GM21390 (cell line): ENCODE measurements around the gene RAP1A.
"Not testable (repeated sequence)": the region's sequence is repeated elsewhere in the genome, so short reads cannot be mapped to it uniquely, and the experiment has no call there.

ENCODE experiments used
- ATAC-seq: cut with Tn5 transposase; IDR thresholded peaks from one replicate; pipeline ENCODE4 v1.9.1; 2021; ENCODE audit not compliant: unreplicated experiment

RAP1A gene

GRCh38 chr1:111660204-111661150, 40.9 kb downstream of the RAP1A start:
- ATAC-seq = no peak

DNA sequence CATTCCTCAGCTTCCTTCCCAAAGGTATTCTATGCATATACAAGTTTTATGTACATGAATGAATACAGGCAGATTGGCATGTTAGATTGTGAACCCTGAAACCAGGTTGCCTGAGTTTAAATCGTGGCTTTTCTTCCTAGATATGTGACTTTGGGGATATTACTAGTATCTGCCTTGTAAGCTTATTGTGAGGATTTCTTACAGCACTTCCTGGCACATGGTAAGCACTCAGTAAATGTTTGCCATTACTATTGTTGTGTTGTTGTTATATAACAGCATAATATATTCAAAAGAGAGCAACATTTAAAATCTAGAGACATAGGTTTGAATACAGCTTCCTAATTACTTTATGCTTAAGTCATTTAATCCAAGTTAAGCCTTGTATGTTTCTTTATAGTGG, 45.1 kb downstream of the RAP1A start:
- no peak for ATAC-seq

- no peak for ATAC-seq
These were observed 45.9 kb downstream of the RAP1A start for GRCh38 chr1:111665497-111665896.

- no peak for ATAC-seq
These were observed 47.2 kb downstream of the RAP1A start for GRCh38 chr1:111666828-111667227.

DNA sequence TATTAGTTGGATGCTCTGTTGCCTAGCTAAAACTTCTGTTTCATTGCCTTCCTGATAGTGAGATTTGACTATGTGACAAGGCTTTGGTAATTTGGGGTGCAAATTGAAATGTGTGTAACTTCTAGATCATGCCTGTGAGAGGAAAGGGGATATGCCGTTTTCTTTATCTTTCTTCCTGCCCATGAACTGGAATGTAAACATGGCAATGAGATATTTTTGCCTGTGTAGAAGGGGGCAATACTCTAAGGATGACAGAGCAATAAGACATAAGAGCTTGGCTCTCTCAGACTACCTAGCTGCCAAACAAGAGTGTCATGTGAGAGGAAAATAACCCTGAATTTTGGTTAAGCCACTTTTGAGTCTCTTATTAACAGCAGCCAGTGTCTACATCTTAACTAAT, 49.7 kb downstream of the RAP1A start:
- no peak for ATAC-seq

DNA sequence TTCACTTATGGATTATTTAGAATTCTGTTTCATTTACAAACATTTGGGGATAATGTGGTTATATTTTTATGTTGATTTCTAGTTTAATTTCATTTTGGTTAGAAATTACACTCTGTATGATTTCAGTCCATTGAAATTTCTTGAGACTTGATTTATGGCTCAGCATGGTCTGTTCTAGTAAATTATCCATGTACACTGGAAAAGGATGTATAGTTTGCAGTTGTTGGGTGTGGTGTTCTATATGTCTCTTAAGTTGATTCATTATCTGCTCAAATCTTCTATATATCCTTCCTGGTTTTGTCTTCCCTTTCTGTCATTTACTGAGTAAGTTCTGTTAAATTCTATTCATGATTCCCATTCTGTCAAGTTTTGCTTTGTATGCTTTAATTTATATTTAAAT, 52.3 kb downstream of the RAP1A start:
- ATAC-seq = no peak

DNA sequence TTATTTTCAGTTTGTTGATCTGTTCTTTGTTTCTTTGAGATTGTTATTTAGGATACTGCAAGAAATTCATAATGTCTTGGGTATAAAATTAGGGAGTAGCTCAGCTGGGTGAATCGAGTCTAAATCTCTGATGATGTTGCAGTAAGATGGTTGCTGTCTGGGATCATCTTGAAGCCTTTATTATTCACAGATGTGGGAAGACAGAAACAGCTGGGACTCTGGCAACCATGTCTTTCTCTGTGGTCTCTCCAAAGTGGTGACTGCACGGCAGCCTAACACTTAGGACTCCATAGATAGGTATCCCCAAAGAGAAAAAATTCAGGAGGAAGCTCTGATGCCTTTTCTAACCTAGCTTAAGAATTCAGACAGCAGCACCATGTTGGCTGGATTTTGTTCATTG, 52.7 kb downstream of the RAP1A start:
- no peak for ATAC-seq

DNA sequence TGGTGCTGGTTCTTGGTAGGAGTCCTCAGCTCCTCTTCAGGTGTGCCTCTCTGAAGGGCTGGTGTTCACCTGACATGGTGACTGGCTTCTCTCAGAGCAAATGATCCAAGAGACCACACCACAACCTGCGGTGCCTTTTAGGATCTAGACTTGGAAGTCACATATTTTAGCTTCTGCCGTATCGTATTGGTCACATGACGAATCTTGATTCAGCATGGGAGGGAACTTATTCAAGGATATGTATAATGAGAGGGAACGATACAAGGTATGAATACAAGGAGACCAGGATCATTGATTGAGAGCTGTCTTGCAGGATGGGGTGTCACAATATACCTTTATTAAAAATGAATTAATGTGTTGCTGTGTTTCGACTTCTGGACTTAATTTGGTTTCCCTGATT, 58.0 kb downstream of the RAP1A start:
- no peak for ATAC-seq

DNA sequence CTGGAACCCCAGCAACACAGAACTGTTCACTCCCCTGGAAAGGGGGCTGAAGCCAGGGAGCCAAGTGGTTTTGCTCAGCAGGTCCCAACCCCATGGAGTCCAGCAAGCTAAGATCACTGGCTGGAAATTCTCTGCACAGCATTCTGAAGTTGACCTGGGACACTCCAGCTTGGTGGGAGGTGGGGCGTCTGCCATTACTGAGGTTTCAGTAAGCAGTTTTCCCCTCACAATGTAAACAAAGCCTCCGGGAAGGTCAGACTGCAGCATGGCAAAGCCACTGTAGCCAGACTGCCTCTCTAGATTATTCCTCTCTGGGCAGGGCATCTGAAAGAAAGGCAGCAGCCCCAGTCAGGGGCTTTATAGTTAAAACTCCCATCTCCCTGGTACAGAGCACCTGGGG, 60.0 kb downstream of the RAP1A start:
- no peak for ATAC-seq

DNA sequence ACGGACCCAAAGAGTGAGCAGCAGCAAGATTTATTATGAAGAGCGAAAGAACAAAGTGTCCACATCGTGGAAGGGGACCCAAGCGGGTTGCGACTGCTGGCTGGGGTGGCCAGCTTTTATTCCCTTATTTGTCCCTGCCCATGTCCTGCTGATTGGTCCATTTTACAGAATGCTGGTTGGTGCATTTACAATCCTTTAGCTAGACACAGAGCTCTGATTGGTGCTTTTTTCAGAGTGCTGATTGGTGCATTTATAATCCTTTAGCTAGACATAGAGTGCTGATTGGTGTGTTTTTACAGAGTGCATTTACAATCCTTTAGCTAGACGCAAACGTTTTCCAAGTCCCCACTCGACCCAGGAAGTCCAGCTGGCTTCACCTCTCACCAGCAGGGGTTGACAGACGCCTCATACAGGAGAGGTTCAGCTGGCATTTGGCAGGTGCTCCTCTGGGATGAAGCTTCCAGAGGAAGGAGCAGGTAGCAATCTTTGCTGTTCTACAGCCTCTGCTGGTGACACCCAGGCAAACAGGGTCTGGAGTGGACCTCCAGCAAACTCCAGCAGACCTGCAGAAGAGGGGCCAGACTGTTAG, 60.7 kb downstream of the RAP1A start:
- ATAC-seq = not testable (repeated sequence)

DNA sequence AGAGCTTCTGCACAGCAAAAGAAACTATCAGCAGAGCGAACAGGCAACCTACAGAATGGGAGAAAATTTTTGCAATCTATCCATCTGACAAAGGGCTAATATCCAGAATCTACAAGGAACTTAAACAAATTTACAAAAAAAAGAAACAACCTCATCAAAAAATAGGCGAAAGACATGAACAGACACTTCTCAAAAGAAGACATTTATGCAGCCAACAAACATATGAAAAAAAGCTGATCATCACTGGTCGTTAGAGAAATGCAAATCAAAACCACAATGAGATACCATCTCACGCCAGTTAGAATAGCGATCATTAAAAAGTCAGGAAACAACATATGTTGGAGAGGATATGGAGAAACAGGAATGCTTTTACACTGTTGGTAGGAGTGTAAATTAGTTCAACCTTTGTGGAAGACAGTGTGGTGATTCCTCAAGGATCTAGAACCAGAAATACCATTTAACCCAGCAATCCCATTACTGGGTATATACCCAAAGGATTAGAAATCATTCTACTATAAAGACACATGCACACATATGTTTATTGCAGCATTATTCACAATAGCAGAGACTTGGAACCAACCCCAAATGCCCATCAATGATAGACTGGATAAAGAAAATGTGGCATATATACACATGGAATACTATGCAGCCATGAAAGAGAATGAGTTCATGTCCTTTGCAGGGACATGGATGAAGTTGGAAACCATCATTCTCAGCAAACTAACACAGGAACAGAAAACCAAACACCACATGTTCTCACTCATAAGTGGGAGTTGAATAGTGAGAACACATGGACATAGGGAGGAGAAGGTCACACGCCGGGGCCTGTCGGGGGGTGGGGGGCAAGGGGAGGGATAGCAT, 65.9 kb downstream of the RAP1A start:
- not testable (repeated sequence) for ATAC-seq

- no peak for ATAC-seq
These were observed 70.7 kb downstream of the RAP1A start for GRCh38 chr1:111690306-111690617.

DNA sequence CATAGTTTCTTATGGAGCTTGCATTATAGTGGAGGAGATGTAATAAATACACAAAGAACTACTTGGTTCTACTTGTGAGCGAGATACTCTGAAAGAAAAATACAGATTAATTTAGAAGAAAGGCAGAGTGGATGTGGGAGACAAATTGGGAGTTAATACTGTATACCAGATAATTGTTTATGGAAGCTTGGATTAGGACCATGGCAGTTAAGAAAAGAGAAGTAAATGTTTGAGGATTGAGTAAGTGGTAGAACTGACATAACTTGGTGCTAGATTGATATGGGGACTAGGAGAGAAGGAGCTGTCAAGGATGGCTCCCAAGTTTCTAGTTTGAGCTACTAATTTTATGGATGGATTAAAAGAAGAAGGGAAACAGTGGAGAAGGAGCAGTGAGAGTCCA, 72.3 kb downstream of the RAP1A start:
- no peak for ATAC-seq

DNA sequence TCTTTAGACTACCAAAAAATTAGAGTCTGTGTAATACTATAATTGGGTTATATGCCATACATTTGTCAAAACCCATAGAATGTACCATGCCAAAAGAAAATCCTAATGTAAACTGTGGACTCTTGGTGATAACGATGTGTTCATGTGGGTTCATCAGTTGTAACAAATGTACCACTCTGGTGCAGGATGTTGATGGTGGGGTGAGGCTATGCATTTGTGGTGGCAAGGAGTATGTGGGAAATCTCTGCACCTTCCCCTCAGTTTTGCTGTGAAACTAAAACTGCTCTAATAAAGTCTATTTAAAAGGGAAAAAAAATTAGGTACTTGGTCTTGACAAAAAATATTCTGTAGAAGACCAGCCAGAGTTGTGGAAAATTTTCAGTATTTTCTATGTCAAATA, 76.2 kb downstream of the RAP1A start:
- ATAC-seq = no peak

- ATAC-seq = no peak
These were observed 76.7 kb downstream of the RAP1A start for GRCh38 chr1:111696330-111696729.

GRCh38 chr1:111699268-111699667, 79.7 kb downstream of the RAP1A start:
- ATAC-seq = no peak

DNA sequence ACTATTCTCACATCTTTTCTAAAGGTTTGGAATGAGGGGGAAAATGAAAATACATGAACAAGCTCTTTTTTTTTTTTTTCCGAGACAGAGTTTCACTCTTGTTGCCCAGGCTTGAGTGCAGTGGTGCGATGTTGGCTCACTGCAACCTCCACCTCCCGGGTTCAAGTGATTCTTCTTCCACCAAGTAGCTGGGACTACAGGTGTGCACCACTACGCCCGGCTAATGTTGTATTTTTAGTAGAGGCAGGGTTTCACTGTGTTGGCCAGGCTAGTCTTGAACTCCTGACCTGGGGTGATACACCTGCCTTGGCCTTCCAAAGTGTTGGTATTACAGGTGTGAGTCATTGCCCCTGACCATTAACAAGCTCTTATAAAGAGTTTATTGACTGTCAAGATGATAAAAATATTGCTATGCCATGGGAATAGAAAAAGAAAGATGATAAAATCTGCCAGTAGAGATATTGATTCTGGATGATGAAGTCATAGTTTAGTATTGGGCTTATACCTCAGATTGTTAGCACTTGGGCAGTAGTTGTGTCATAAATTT, 83.0 kb downstream of the RAP1A start:
- ATAC-seq = no peak

- ATAC-seq = no peak
These were observed 84.7 kb downstream of the RAP1A start for GRCh38 chr1:111704240-111704639.

DNA sequence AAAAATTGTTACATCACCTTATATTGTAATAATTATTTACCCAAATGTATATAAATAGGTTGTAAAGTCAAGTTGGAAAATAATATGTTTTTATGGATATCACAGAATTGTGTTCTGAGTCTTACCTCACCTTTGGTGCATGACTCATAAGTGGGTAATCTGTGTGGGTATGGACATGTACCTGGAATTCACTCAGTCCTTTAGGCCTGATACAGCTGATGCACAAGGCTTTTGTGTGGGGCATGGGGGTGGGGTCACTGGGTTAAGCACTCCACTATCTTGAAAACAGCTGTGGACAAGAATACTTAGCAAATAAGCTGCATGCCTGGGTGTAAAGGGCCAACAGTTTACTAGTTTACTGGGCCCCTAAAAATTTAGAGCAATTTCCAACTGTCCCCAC, 85.2 kb downstream of the RAP1A start:
- ATAC-seq = no peak

DNA sequence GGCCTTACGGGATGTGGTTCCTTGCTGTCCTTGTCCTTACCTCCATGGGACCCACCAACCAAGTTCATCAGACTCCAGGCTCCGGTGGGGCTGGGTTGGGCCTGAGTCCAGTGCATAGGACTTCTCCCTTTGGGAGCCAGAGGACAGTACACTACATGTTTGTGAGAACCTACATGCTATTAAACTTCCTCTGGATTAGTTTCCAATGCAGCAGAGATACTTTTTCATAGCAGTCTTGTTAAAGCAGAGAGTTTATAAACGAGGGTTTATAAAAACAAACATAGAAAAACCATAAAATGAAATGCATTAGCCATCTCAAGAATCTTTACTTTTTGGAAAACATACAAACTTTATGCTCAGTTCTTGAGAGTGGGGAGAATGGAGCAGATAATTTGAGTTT, 86.3 kb downstream of the RAP1A start:
- ATAC-seq = no peak

DNA sequence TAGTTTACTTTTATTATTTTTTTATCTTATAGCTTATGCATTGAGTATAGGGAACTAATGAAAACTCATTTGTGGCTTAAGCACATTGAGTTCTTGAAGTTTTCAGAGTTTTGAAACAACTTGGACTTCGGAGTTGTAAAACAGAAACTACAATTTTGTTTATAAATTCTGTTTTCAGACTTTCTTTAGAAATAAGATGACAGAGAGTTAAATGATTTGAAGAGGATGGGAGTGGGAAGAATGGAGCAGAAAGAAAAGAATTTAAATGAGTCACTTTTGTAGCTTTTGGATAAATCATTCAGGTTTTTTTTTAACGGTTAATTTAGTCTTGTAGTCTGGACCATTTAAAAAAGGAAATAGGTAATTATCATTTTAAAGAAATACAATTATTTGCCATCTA, 87.3 kb downstream of the RAP1A start:
- no peak for ATAC-seq

DNA sequence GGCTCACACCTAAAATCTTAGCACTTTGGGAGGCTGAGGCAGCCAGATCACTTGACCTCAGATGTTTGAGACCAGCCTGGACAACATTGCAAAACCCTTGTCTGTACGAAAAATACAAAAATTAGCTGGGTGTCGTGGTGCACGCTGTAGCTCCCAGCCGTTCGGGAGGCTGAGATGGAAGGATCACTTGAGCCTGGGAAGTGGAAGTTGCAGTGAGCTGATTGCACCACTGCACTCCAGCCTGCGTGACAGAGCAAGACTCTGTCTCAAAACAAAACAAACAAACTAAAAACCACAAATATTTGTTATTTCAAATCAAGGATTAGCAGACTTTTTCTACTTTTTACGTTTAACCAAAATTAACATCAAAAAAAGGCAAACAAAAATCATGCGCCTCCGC, 88.3 kb downstream of the RAP1A start:
- ATAC-seq = no peak
